Retinal pigment epithelial cell (primary cell): Measurements from ENCODE around the gene TBC1D22A.

Source experiments
- DNase-seq: peaks from one replicate; pipeline ENCODE4 v3.0.0-alpha.2; 2010; ENCODE audit warnings: low read depth
- H3K4me3 ChIP-seq: 2 replicates; pipeline ENCODE4 v1.5.1; 2011; ENCODE audit warnings: mild to moderate bottlenecking, low read length, control low read depth, moderate library complexity
- TF ChIP-seq, protein P1 (sequence below): conservative IDR thresholded peaks from 2 replicates; pipeline ENCODE4 v1.5.1; 2011; ENCODE audit warnings: low read depth, low read length, control low read depth, inconsistent platforms

The TBC1D22A gene

DNA sequence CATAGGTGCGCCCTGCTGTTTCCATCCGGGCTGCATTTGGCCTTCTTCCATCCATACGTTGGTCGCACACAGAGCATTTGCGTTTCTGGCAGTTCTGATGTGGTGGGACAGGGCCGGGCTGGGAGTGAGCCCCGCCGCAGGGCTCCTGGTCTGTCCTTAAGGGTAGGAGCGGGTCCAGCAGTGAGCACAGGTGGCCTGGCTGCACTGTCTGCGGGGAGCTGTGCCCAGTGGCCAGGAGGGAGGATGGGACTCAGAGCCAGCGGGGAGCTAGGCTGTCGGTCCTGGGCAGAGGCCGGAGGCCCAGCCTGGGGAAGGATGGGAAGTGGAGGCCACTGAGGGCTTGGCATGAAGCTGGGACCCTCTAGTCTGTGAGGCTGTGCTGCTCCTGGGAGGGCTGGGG lies 385.1 kb downstream of the TBC1D22A start:
- TF ChIP-seq, protein P1, sequence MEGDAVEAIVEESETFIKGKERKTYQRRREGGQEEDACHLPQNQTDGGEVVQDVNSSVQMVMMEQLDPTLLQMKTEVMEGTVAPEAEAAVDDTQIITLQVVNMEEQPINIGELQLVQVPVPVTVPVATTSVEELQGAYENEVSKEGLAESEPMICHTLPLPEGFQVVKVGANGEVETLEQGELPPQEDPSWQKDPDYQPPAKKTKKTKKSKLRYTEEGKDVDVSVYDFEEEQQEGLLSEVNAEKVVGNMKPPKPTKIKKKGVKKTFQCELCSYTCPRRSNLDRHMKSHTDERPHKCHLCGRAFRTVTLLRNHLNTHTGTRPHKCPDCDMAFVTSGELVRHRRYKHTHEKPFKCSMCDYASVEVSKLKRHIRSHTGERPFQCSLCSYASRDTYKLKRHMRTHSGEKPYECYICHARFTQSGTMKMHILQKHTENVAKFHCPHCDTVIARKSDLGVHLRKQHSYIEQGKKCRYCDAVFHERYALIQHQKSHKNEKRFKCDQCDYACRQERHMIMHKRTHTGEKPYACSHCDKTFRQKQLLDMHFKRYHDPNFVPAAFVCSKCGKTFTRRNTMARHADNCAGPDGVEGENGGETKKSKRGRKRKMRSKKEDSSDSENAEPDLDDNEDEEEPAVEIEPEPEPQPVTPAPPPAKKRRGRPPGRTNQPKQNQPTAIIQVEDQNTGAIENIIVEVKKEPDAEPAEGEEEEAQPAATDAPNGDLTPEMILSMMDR = no peak
- DNase-seq = no peak
- H3K4me3 ChIP-seq = no peak overlapping the region

DNA sequence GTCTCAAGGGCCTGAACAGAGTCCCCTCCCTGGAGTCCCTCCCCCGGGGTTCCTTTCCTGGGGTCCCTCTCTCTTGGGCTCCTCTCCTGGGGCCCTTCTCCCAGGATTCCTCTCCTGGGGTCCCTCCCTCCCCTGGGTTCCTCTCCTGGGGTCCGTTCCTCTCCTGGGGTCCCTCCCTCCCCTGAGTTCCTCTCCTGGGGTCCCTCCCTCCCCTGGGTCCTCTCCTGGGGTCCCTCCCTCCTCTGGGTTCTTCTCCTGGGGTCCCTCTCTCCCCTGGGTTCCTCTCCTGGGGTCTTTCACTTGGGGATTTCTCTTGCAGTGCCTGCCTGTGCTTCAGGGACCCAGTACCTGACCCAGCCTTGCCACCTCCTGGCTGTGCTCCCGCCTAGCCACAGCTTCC lies 386.1 kb downstream of the TBC1D22A start:
- H3K4me3 ChIP-seq = no peak overlapping the region
- TF ChIP-seq, protein P1 = no peak
- no peak for DNase-seq

DNA sequence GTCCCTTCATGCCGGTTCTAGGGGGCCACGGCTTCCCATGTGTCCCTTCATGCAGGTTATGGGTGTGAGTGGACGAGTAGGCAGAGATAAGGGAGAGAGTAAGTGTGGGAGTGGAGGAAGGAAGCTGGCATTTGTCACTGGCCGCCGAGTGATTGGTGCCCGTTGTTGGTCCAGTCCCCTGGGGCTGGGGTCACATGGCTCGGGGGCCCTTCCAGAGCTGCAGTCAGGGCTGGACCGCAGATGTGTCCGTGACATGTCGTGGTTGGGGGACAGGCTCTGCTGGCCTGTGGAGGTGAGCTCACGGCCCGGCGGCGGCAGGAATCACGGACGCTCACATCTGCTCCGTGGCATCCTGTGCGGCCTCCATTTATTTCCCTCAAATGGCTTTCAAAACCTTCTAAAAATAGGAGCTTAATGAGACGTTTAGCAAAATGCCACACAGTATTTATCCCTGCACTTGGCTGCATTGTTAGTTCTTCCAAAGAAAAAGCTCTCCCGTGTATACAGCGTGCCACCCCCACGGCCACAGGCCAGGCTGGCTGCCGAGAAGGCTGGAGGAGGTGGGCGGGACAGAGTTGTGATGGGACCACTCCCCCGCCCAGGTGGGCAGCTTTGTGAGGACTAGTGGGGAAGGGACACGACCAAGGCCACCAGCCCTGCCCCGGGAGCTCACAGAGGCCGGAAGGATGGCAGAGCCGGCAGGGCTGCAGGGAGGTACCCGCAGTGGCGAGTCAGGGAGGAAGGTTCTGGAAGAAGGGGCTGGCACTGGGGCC lies 386.7 kb downstream of the TBC1D22A start:
- DNase-seq = no peak
- TF ChIP-seq, protein P1 = no peak
- no peak overlapping the region for H3K4me3 ChIP-seq

DNA sequence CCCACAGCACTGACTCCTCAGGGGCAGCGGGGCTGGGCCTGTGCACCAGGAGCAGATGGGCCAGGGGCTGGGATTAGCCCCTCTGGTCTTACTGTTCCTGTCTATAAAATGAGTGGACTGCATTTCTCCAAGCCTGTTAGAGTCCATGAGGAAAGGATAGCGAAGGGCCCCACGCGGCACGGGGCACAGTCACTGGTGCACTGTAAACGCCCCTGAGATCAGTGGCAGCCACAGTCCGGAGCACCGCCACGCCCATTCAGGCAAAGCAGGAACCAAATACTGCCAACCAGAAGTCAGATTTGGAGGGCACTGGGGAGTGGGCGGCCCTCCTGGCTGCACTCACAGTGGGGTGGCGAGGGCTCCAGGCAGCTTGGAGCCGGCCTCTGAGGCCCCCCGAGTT lies 387.5 kb downstream of the TBC1D22A start:
- DNase-seq = no peak
- H3K4me3 ChIP-seq = no peak overlapping the region
- TF ChIP-seq, protein P1 = no peak

DNA sequence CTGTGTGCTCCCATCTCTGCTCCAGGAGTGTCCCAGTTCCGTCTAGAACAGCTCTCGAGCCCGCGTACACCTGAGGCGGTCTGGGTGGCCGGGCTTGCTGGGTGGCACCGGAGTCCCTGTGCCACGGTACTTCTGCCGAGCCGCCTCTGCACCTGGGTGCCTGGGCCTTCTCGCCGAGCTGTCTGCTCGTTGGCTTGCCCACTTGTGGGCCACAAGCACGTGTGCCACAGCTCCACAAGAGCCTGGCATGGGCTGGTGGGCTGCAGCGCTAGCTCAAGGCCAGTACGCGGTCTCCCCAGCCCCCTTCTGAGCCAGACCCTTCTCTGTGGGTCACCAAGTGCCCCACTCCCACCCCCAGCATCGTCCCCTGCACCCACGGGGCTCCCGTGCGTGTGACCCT lies 388.0 kb downstream of the TBC1D22A start:
- DNase-seq = no peak
- TF ChIP-seq, protein P1 = no peak

DNA sequence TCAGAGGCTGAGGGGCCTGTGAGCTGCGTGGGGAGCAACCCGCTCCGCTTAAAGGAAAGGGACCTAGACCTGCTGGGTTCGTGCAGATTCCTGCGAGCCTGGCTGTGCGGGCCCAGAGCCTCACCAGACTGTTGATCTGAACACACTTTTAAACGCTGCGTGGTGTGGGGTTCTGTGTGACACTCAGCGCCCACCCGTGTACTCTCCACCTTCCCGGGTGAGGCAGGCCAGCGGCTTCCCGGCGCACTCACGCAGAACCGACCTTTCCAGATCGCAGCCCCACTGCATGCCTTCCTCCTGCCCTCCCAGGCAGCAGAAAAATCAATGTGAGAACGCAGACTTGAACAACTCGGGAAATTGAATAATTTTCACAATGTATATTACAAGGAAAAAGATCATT lies 388.6 kb downstream of the TBC1D22A start:
- TF ChIP-seq, protein P1 = no peak
- no peak overlapping the region for H3K4me3 ChIP-seq
- DNase-seq = no peak

More for the DNA sequence above, 388.0 kb downstream of the TBC1D22A start:
- H3K4me3 ChIP-seq = no peak overlapping the region

DNA sequence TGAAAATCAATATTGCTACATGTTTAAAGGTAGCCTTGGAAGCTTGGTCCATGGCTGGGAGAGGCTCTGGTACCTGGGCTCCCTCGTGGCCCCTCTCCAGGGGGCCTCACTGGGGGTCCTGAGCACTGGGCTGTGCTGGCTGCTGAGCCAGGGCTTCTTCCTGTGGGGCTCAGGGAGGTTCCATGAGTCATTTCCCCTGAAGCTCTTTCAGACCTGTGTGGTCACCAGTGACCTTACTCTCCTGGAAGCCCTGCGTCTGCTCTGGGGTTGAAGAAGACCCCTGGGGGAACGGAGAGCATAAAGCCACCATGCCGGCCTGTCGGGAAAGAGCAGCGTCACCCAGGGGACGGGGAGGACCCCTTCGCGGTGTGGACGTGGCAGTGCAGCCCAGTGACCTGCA lies 389.0 kb downstream of the TBC1D22A start:
- TF ChIP-seq, protein P1 = no peak
- H3K4me3 ChIP-seq = no peak overlapping the region
- no peak for DNase-seq
